Endometrial microvascular endothelial cells (primary cell): ENCODE results near the gene LETM1. TPM values are rescaled to one million over a fixed set of nuclear protein-coding genes. Genes with fewer than 3 reads are reported as not detected.

ENCODE experiments used
- in situ Hi-C: cut with HindIII; loops from 2 replicates; pipeline ENCODE4 v1.10.0; 2017; ENCODE audit warnings: low sequenced_read_pairs, low pct_unique_long_range_greater_than_20kb; ENCODE audit errors: inconsistent ontology term
- total RNA-seq: library from RNA; depleted of rRNA; stranded (reverse); fragments of >200 nt; gene quantifications from one replicate; pipeline ENCODE4 v1.2.3, GENCODE V29; 2015; ENCODE audit errors: inconsistent ontology term

The LETM1 gene
- total RNA-seq, result 53.4 TPM

DNA sequence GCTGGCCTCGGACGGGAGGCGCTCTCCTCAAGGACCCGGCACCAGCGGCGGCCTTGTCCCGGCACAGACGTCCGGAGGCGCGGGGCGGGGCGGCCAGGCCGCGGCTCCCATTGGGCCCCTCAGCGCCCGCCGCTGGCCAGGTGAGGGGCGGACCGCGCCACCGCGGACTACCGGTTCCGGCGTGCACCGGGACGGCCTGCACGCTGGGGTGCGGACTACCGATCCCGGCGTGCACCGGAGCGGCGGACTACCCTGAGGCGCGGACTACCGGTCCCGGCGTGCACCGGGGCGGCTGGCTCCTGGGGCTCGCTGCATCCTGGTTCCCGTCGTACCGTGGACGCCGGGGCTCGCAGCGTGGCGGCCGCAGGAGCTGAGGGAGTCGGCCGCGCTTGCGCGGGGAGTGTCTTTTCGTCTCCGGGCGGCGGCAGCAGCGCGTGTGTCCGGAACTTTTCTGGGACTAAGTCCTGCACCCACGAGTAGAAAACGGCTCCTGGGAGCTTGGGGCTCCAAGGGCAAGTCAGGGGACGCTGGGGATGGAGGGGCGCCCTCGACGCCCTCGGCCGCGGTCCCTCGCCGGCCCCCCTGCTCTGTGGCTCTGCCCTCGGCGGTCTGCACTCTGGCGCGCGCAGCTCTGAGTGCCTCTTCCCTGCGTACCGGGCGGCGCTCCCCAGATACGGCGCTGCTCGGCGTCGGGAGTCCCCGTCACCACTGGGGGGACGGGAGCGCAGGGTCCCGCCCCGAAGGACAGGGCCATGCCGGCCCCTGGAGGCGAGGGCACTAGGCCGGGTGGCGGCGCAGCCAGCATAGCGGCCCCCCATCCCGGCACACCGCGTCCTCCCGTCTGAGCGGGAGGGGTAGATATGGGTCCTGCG lies at the start of gene LETM1:
Gene LETM1 (minus strand): TSS at position 86 of the 872 bp plus-strand sequence. CDS start 206 bp downstream, outside the sequence.
- in situ Hi-C loops, result no loop called here

DNA sequence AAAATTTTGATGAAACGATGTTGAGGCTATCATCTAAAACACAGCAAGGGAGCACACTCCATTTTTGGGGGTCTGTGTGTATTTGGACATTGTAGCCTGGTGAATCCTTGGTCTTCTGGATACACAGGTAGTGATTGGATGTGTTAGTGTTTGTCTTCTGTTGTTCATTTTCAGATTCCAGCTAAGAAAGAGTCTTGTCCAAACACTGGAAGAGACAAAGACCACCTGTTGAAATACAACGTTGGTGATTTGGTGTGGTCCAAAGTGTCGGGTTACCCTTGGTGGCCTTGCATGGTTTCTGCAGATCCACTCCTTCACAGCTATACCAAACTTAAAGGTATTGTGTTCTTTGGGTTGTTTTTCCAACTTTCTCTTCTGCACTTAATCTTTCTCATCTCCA lies 48.1 kb upstream of the LETM1 start:
- in situ Hi-C loops, result no loop called here

DNA sequence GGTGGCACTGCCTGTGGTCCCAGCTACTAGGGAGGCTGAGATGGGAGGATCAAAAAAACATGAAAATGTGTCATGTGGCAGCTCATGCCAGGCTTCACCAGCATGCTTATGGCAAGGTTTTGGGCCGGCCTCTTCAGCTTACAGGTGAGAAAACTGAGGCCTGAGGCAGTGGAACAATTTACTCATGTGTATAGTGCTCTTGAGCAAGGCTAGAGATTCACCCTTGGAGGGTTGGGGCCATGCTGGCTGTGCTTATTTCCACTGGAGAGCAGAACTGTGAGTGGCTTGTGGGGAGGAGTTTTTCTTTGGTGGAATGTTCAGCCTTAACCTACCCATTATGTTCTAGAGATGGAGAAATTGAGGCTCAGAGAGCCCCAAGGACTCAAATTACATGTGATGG lies 47.1 kb upstream of the LETM1 start:
- in situ Hi-C loops, result no loop called here

DNA sequence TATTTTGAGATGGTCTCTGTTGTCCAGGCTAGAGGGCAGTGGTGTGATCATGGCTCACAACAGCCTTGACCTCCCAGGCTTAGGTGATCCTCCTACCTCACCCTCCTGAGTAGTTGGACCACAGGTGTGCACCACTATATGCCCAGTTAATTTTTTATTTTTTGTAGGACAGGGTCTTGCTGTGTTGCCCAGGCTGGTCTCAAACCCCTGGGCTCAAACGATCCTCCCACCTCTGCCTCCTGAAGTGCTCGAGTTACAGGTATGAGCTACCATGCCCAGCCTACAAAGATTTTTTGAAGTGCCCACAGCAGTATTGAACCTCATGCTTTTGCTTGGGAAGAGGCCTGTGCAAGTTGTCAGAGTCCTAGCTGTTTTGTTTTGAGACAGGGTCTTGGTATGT lies 46.3 kb upstream of the LETM1 start:
- in situ Hi-C loops, result no loop called here

GRCh38 chr4:1901127-1901526 lies 45.2 kb upstream of the LETM1 start:
- in situ Hi-C loops, result no loop called here

- in situ Hi-C loops, result no loop called here
Measured at GRCh38 chr4:1900624-1901023, 44.7 kb upstream of the LETM1 start.

DNA sequence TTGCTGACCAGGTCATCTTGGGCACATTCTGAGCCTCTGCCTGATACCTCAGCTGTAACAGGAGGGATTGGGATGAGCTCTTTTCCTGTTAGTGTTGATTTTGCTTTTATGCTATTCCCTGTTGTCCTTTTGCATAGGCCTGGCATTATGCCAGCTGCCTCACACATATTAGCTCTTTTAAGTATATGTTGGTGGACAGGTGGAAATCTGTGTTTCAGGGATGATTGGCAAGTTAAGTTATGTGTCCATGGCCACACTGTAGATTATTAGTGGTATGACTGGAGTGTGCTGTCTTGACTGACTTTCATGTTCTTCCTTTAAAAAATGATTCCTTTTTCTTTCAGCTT lies 44.1 kb upstream of the LETM1 start:
- in situ Hi-C loops, result no loop called here

GRCh38 chr4:1899149-1900086 lies 43.5 kb upstream of the LETM1 start:
- in situ Hi-C loops, result no loop called here

DNA sequence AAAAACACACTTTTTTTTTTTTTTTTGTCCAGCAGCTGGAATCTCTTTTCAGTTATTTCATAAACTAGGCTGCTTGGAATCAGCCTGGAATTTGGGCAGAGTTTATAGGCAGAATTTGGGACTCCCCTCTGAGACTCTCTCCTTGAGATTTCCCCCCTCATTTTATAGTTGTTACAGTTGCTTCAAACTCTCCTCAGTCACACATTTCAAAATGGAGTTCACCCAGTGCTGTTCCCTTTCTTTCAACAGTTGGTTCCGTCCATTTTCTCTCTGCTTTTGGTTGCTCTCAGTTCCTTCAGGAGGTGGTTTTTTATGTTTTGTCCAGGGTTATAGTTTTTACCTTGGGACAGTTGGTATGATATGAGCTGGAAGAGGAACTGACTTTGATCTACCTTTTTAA lies 42.7 kb upstream of the LETM1 start:
- in situ Hi-C loops, result no loop called here

DNA sequence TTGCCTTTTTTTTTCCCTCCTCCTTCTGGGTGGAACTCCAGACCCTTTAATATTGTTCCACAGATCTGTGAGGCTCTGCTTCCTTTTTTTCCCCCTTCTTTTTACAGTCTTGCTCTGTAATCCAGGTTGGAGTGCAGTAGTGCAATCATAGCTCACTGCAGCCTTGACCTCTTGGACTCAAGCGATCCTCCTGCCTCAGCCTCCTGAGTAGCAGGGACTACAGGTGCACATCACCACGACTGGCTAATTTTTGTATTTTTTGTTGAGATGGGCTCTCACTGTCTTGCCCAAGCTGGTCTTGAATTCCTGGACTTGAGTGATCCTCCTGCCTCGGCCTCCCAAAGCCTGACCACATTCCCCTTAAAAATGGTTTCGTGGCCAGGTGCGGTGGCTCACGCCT lies 42.1 kb upstream of the LETM1 start:
- in situ Hi-C loops, result no loop called here

DNA sequence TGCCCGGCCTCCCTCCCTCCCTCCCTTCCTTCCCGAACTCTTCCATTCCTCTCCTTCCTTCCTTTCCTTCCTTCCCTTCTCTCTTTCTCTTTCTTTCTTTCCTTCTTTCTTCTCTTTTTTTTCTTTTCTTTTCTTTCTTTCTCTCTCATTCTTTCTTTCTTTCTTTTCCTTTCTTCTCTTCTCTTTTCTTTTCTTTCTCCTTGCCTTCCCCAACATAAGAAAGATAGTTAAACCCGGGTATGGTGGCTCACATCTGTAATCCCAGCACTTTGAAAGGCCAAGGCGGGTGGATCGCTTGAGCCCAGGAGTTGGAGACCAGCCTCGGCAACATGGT lies 40.7 kb upstream of the LETM1 start:
- in situ Hi-C loops, result no loop called here

- in situ Hi-C loops, result no loop called here
Measured at GRCh38 chr4:1895971-1896657, 40.2 kb upstream of the LETM1 start.

- in situ Hi-C loops, result no loop called here
Measured at GRCh38 chr4:1890979-1891570, 35.1 kb upstream of the LETM1 start.

GRCh38 chr4:1887052-1887451 lies 31.1 kb upstream of the LETM1 start:
- in situ Hi-C loops, result no loop called here

DNA sequence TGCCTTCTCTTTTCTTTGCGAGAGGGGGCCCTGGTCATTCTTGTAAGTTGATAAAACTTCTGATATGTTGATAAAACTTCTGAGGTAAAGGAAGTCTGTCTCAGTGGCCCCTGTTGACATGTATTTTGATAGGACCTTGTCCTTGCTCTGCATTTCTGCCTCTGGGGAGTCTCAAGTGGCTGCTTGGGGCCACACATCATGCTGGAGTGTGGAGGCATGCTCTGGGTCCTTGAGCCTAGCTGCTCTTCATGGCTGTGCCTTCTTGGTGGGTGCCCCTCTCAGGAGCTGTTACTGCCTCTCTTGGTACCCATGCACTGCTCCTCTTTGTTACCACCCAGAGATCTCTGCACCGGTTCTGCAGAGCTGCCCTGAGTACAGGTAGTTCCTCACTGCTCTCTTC lies 29.5 kb upstream of the LETM1 start:
- in situ Hi-C loops, result no loop called here

GRCh38 chr4:1883583-1883982 lies 27.6 kb upstream of the LETM1 start:
- in situ Hi-C loops, result no loop called here

GRCh38 chr4:1882850-1883271 lies 26.9 kb upstream of the LETM1 start:
- in situ Hi-C loops, result no loop called here

DNA sequence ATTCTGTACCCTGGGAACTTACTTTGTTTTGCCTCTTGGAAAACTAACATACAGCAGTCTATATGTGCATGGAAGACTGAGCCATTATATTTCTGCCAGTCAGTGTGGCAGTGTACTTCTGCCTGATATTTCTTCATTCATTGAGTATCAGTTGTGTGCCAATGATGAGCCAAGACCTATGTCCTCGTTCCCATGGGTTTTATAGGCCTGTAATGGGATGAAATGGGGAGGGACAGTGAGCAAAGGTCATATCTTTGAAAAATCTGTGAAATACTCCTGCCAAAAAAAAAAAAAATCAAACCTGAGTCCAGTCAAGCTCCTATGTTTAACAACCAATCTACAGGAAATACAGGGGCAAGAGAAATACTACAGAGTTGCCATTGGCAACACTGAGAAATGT lies 24.4 kb upstream of the LETM1 start:
- in situ Hi-C loops, result no loop called here

DNA sequence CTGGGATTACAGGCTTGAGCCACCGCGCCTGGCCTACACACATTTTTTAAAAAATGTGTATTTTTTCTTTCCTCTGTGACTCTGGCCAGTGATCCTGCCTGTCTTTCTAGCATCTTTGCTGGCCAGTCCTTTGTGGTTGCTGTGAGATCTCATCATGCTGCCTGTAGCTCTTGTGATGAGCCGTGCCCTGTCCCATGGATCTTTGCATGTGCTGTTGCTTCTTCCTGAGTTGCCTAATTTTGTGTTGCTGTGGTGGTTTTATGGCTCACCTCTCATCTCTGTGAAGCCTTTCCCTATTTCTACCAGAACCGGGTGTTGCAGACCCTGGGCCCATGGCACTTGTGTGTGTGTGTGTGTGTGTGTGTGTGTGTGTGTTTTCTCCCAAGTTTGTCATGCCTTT lies 23.5 kb upstream of the LETM1 start:
- in situ Hi-C loops, result no loop called here
